A673 (cell line): Measurements from ENCODE around the gene NCAPH2.

Source experiments
- EZH2 ChIP-seq: fragments of 200-600 bp; sonication (generic); IDR thresholded peaks from 2 replicates; pipeline ENCODE4 v1.6.1; 2017; ENCODE audit warnings: borderline replicate concordance, low read depth, mild to moderate bottlenecking, mixed read lengths, antibody characterized with exemption, low read length; ENCODE audit not compliant: poor library complexity, severe bottlenecking
- TF ChIP-seq, protein P1 (sequence below): fragments of 300-800, 200-600 bp; sonication (generic); conservative IDR thresholded peaks from 2 replicates; pipeline ENCODE4 v1.5.1; 2017; ENCODE audit warnings: low read depth, mild to moderate bottlenecking, antibody characterized with exemption, low read length, moderate library complexity, mixed read lengths

DNA sequence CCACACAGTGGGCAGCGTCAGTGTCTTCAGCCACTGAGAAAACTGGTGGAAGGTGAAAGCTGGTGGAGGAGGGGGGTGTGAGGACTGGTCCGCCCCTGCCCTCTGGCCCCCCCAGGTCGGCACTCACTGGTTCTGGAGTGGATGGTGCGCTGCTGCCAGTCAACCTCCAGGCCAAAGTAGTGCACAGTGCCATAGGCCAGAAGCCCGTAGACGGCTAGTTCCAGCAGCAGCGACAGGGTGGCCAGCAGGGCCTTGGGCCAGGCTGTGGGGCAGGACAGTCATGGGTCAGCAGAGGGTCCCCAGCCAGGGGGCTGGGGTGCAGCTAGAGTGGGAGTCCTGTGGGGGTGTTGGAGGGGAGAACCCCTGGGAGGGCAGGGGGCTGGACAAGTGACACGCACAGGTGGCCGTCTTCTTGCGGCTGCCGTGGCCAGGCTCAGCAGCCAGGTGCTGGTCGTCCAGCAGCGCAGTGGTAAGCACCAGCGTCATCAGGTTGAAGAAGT, 2.7 kb upstream of the NCAPH2 start:
- TF ChIP-seq, protein P1, sequence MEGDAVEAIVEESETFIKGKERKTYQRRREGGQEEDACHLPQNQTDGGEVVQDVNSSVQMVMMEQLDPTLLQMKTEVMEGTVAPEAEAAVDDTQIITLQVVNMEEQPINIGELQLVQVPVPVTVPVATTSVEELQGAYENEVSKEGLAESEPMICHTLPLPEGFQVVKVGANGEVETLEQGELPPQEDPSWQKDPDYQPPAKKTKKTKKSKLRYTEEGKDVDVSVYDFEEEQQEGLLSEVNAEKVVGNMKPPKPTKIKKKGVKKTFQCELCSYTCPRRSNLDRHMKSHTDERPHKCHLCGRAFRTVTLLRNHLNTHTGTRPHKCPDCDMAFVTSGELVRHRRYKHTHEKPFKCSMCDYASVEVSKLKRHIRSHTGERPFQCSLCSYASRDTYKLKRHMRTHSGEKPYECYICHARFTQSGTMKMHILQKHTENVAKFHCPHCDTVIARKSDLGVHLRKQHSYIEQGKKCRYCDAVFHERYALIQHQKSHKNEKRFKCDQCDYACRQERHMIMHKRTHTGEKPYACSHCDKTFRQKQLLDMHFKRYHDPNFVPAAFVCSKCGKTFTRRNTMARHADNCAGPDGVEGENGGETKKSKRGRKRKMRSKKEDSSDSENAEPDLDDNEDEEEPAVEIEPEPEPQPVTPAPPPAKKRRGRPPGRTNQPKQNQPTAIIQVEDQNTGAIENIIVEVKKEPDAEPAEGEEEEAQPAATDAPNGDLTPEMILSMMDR = no peak
- no peak for TF ChIP-seq EZH2
